ENCODE data around the gene EPOP. TPM values are rescaled to one million over a fixed set of nuclear protein-coding genes. Genes with fewer than 3 reads are reported as not detected.

EPOP gene
- total RNA-seq, 1 experiment from 2014 or later = 12.3 TPM

DNA sequence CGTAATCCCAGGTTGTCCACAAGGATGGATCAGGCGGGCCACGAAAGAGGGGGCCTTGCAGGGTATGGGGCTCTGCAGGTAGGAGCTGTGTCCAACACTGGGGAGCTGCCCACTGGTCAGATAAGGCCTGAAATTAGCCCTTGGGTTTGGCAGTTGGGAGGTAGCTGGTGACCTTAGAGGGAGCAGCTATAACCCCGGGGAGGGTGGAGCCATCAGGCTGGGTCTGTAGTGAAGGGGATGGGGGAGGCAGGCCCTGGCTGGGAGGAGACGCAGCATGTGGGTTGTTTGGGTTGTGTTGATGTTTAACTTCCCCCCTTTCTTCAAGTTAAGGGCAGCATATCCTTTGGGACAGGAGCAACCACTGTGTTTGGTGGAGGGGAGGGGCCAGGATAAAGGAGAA lies 36.2 kb upstream of the EPOP start (continued):
- TF ChIP-seq HMGA2 (CRISPR knock-in tag; IDR thresholded peaks at IDR 0.05) (no peak), NFYB (CRISPR knock-in tag; conservative IDR thresholded peaks at IDR 0.05; ENCODE audit: low read depth) (no peak), ZNF138 (CRISPR knock-in tag; conservative IDR thresholded peaks at IDR 0.05) (no peak), TEAD4 (CRISPR knock-in tag; IDR thresholded peaks at IDR 0.05) (no peak), OVOL2 (CRISPR knock-in tag; IDR thresholded peaks at IDR 0.05; ENCODE audit: borderline replicate concordance) (no peak), STAT6 (CRISPR knock-in tag; conservative IDR thresholded peaks at IDR 0.05; ENCODE audit: low read depth) (no peak)

DNA sequence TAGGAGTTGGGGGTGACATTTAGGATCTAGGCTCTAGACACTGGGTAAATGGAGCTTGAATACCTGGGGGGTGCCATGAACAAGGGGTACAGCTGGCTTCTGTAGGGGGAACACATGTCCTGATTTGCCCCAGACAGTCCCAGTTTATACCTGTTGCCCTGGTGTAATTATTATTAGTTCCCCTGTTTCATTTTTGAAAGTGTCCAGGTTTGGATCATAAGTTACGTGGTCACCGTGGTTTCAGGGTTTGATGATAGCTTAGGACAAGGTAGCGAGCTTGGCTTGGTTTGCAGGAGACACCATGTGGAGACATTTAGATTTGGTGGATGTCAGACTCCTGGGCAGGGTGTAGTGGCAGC lies 35.8 kb upstream of the EPOP start:
- no peak overlapping the region for H3K27ac Mint-ChIP-seq
- POLR2A ChIA-PET = interaction anchor here (1.5 kb wide), 1 partner anchor 9 kb away, joined by 4 read pairs; no protein-coding TSS in a partner anchor

More for the DNA sequence above, 35.8 kb upstream of the EPOP start:
- Mint-ChIP-seq H3K4me1 (peaks cover 56% of the 10 kb centered on the region), H3K4me3 (no peak overlapping the region), H3K9me3 (no peaks in the 10 kb centered on the region), H3K36me3 (0 out of 2 replicates have a peak, but pooled peaks cover 3% of the 10 kb centered on the region), H3K27me3 (ENCODE audit: low read depth) (peaks cover 42% of the 10 kb centered on the region)
- TF ChIP-seq RORB (CRISPR knock-in tag; IDR thresholded peaks at IDR 0.05) = no peak
- no peak for TF ChIP-seq TP53 (CRISPR knock-in tag; IDR thresholded peaks at IDR 0.05)
- no peak for TF ChIP-seq ESRRA (CRISPR knock-in tag; IDR thresholded peaks at IDR 0.05; ENCODE audit: borderline replicate concordance)
- TF ChIP-seq GRHL2 (CRISPR knock-in tag; IDR thresholded peaks at IDR 0.05; ENCODE audit: insufficient replicate concordance, severe bottlenecking) = no peak
- no peak for TF ChIP-seq ZNF423 (CRISPR knock-in tag; IDR thresholded peaks at IDR 0.05)
- no peak for TF ChIP-seq ZNF138 (CRISPR knock-in tag; conservative IDR thresholded peaks at IDR 0.05)
- no peak for TF ChIP-seq CREM (CRISPR knock-in tag; IDR thresholded peaks at IDR 0.05)
- TF ChIP-seq CDX4 (CRISPR knock-in tag; IDR thresholded peaks at IDR 0.05; ENCODE audit: borderline replicate concordance) = no peak
- TF ChIP-seq SOX15 (CRISPR knock-in tag; IDR thresholded peaks at IDR 0.05) = no peak
- TF ChIP-seq, protein P1, sequence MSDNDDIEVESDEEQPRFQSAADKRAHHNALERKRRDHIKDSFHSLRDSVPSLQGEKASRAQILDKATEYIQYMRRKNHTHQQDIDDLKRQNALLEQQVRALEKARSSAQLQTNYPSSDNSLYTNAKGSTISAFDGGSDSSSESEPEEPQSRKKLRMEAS (CRISPR knock-in tag; IDR thresholded peaks at IDR 0.05) = no peak
- TF ChIP-seq ATF3 (CRISPR knock-in tag; conservative IDR thresholded peaks at IDR 0.05) = no peak
- no peak for TF ChIP-seq FOXK1 (CRISPR knock-in tag; IDR thresholded peaks at IDR 0.05)
- no peak for TF ChIP-seq MYBL2 (CRISPR knock-in tag; IDR thresholded peaks at IDR 0.05)
- no peak for TF ChIP-seq ARID4B (CRISPR knock-in tag; IDR thresholded peaks at IDR 0.05; ENCODE audit: borderline replicate concordance)
- CTCF ChIA-PET = interaction anchor here (0.8 to 2.4 kb wide), 7 partner anchors 8 to 147 kb away, joined by 3 to 13 read pairs (median 3); partner anchors contain the start of gene SRCIN1
- ATAC-seq (no peak), DNase-seq (ENCODE audit: low spot score) (no peak)
